GM13977 (cell line): ENCODE data around the gene STK11IP.
"Not testable (repeated sequence)": the region's sequence is repeated elsewhere in the genome, so short reads cannot be mapped to it uniquely, and the experiment has no call there.

Experiments
- DNase-seq: peaks from one replicate; pipeline ENCODE4 v3.0.0; 2012; ENCODE audit warnings: low spot score
- in situ Hi-C: fragments of 300-500 bp; cut with MboI; formaldehyde crosslinking; loops from one replicate; pipeline ENCODE4 v1.12.0; 2022; ENCODE audit warnings: low sequenced_read_pairs, low pct_unique_long_range_greater_than_20kb, mixed read lengths, inconsistent platforms; ENCODE audit not compliant: unreplicated experiment
- TF ChIP-seq, protein P1 (sequence below): IDR thresholded peaks from 2 replicates; pipeline ENCODE4 v1.5.1; 2012; ENCODE audit warnings: mild to moderate bottlenecking, control low read depth; ENCODE audit not compliant: insufficient read depth; ENCODE audit errors: extremely low read depth, missing control alignments

Gene STK11IP

DNA sequence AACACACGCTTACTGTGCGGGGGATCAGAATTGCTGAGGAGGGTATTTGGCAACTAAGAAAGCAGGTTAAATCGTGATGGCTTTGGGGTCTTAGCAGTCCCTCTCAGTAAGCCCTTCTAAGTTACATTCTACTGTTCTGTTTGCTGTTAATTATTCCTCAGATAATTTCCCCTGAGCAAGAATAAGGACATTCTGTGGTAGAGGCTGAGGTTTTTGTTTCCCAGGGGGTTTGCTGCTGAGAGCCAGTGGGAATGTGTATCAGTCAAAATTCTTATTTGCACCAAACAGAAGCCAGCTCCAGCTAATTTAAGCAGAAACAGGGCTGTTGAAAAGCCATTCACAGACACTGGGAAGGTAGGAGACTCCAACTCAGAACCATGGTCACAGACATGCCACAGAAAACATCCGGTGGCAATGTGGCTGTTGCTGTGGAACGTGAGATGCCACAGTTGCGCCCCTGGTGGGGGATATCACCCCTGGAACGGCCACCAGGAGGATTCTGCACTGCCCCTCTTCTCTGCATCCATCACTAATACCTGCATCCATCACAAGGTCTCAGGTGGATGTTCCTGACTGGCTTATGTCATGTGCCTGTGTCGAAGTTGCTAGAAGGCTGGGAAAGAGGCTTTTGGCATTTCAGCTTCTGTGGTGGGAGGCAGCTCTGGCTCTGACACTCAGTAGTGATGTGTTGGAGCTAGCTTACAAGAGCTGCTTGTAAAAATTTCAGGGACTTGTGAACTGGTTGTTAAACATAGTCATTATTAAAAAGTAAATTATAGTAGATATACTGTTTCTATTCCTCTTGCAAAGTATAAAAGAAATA is 53.0 kb downstream of the STK11IP start:
- in situ Hi-C loops = no loop called here
- TF ChIP-seq, protein P1, sequence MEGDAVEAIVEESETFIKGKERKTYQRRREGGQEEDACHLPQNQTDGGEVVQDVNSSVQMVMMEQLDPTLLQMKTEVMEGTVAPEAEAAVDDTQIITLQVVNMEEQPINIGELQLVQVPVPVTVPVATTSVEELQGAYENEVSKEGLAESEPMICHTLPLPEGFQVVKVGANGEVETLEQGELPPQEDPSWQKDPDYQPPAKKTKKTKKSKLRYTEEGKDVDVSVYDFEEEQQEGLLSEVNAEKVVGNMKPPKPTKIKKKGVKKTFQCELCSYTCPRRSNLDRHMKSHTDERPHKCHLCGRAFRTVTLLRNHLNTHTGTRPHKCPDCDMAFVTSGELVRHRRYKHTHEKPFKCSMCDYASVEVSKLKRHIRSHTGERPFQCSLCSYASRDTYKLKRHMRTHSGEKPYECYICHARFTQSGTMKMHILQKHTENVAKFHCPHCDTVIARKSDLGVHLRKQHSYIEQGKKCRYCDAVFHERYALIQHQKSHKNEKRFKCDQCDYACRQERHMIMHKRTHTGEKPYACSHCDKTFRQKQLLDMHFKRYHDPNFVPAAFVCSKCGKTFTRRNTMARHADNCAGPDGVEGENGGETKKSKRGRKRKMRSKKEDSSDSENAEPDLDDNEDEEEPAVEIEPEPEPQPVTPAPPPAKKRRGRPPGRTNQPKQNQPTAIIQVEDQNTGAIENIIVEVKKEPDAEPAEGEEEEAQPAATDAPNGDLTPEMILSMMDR = no peak
- no peak for DNase-seq

GRCh38 chr2:219651656-219652055 is 54.0 kb downstream of the STK11IP start:
- in situ Hi-C loops, DNase-seq: not testable (repeated sequence)

GRCh38 chr2:219656526-219656925 is 58.9 kb downstream of the STK11IP start:
- DNase-seq = no peak
- TF ChIP-seq, protein P1 = no peak
- in situ Hi-C loops = no loop called here

- TF ChIP-seq, protein P1 = no peak
- in situ Hi-C loops = no loop called here
Measured at GRCh38 chr2:219658196-219658846, 60.7 kb downstream of the STK11IP start.

GRCh38 chr2:219658874-219659273 is 61.2 kb downstream of the STK11IP start:
- in situ Hi-C loops = no loop called here
- DNase-seq = no peak
- TF ChIP-seq, protein P1 = no peak

More at GRCh38 chr2:219658196-219658846, 60.7 kb downstream of the STK11IP start:
- no peak for DNase-seq

GRCh38 chr2:219661197-219661954 is 63.7 kb downstream of the STK11IP start:
- no peak for DNase-seq
- TF ChIP-seq, protein P1 = no peak
- in situ Hi-C loops = no loop called here
